ENCODE data around the gene ADAMTS14.

DNA sequence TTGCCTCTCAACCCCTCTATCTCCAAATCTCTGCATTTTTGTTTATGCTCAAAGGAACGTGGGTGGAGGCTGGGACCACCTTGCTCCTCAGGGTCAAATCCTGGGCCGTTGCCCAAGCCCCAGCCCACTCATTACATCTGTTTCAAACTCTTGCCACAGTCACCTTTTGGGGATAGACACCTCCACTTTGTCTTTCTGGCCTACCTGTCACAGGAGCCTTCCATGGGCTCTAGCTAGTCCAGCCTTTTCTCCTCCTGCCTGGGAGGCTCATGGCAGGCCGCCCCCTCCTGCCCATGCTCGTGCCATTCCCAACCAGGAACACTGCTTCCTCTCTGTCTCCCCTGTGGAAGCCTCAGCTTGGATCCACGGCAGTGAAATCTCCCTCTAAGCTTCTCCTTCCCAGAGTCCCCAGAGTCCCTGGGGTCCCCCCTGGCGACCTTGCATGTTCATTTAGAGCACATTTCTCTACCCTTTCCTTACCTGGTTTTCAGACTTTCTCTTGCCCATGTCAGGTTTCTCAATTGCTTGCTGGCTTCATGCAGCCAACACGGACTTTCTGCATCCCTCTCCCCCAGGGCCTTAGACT is 2.5 kb upstream of the ADAMTS14 start:
- TF ChIP-seq CTCF (conservative IDR thresholded peaks at IDR 0.05; ENCODE audit: low read depth, low read length) (no peak), EZH2 (IDR thresholded peaks at IDR 0.05; ENCODE audit: low read length, unreplicated experiment) (no peak)

All from PC-3 (cell line).